ENCODE results near the gene CNPY4.

Gene CNPY4

DNA sequence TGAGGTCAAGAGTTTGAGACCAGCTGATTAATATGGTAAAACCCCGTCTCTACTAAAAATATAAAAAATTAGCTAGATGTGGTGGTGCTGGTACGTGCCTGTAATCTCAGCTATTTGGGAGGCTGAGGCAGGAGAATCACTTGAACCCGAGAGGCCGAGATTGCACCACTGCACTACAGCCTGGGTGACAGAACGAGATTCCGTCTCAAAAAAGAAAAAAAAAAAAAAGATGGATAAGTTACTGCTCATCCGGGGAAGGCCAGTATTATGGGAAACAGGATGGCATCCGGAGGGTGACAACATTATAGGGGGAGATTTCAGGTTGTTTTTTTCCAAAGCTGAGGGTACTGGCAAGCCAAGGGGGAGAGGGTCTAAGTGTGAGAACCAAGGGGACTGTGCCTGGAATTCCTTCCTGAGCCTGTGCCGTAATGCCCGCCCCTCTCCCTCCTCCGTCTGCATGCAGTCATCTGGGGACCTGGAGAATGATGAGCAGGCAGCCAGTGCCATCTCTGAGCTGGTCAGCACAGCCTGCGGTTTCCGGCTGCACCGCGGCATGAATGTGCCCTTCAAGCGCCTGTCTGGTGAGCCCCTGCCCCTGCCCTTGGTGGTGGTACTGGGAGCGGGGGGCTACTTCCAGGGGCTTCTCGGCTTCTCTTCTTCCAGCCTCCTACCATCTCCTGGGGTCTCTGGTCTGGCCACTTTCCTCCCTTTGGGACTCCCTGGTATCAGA lies 33.7 kb downstream of the CNPY4 start:
- DNase-seq: no peak

DNA sequence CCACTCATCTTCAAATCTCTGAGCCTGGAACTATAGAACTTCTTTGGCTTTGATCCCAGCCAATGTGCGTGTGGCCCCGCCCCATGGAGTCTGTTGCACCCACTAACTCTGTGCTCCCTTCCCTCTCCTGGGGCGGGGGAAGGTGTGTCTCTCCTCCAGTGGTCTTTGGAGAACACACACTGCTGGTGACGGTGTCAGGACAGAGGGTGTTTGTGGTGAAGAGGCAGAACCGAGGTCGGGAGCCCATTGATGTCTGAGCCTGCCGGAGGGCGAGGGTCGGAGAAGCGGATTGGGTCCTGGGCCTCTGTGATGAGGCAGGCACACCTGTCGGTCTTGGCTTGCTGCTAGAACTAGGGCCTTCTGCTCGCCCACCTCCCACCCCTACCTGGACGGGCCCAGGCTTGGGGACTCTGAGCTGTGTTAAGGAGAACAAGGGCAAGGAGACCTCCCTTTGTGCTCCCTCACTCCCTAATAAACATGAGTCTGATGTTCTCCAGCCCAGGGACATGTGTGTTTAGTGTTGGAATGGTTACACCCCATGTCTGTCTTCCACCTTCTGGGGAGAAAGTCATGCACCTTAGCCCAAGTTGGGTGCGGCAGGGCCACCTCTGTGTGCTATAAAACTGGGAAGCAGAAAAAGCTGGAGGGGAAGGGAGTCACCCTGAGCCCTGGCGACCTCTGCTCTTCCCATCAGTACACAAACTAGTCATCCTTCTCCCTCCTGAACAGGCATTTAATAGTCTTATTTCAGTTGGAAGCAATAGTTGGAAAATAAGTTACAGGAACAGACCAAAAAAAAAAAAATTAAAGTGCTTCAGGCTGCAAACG lies 34.5 kb downstream of the CNPY4 start:
- no peak for DNase-seq

DNA sequence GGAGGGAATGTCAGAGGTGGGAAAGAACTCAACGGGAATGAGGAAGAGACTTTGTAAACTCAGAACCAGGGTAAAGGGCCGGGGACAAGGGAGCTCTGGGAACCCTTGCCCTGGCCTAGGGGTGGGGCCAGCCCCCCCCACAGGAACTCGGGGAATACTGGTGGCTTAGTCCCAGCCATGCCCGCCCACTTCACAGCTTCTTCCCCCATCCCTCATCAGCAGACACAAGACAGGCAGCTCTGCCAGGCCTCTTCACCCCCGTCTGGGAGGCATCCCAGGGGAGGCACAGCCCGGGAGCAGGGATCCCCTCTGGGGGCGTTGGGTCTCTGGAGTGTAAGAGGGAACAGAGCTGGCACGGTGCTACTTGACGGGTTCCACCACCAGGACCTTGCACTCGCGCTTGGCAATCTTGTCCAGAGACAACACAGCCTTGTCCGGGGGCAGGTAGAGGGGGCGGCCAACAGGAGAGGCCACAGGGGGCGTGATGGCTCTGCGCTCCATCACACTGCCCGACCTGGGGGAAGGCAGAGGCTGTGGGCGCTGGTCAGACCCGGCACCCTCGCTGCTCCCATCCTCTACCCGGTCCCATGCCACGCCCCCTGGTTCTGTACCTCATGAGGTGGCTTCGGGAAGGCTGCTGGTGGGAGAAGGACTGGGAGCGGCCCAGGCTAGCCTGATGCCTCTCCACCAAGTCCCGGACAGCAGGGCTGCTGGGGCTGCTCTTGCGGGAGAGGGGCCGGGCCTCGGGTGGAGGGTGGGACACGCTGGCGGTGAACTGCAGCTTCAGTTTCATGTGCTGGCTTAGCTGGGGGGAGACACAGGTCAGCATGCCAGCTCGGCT lies 35.4 kb downstream of the CNPY4 start:
- no peak for DNase-seq

DNA sequence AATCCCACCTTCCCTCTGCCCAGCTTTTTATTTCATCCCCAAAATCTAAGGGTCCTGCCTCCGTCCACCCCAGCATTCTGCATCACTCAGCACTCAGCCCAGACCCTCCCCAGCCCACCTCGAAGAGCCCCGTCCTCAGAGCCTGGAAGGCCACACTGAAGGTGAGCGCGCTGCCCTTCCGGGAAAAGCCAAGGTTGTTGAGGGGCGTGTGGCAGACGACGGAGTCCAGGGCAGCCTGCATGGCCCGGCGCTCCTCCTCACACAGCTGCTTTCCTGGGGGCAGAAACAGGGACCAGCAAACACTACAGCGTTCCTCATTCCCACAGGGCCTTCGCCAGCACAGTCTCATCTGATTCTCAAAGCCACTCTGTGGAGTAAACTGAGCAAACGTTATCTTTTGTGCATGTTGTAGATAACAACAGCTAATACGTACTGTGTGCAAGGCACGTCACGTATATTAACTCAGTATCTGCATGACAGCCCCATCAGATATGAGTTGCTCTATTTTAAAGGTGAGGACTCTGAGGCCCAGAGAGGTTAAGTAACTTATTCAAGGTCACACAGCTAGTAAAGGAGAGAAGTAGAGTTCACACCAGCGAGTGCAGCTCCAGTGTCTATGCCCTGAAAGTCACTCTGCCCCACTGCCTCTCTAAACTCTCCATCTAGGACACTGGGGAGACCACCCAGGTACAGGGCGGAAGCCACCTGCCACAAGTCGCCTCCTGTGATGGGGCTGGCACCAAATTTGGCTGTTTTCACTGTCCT lies 36.3 kb downstream of the CNPY4 start:
- DNase-seq: no peak

DNA sequence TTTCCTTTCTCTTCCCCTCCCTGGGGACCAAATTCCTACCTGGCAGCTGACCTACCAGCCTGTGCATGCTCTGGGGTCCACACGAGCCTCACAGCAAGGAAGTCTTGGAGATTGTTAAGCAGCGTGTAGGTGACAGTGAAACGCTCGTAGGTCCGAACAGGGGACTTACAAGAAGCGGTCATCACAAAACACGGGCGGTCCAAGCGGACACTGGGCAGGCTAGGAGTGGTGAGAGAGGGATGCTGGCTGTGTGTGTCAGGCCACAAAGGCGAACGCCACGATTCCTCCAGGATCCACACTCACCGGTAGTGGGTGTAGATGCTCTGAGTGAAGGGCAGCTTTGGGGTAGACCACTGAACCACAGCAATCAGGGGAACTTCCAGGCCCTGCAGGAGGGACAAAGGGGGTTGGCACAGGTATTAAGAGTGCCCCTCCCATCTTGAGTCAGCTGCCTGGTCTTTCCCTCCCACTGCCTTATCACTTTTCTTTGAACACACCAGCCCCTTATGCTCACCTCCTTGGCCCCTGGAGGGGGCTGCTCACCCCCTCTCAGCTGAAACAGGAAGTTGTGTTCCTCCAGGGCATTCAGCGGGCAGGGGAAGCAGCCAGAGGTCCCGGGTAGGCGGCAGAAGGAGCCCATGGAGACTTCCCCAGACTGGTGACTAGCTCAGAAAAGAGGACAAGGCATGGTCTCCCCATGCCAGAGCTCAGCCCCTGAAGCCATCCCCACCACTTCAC lies 37.1 kb downstream of the CNPY4 start:
- no peak for DNase-seq

DNA sequence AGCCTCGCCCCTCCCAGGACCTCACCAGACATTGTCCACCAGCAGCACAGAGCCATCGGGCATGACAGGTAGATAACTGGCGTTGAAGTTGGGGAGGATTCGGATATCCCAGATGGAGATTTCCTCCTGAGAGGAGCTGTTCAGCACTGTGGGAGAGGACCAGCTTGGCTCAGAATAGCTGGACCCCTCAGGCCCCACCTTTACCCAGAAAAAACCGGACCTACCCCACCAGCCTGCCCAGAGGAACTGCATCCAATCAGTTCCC lies 37.6 kb downstream of the CNPY4 start:
- no peak for DNase-seq

DNA sequence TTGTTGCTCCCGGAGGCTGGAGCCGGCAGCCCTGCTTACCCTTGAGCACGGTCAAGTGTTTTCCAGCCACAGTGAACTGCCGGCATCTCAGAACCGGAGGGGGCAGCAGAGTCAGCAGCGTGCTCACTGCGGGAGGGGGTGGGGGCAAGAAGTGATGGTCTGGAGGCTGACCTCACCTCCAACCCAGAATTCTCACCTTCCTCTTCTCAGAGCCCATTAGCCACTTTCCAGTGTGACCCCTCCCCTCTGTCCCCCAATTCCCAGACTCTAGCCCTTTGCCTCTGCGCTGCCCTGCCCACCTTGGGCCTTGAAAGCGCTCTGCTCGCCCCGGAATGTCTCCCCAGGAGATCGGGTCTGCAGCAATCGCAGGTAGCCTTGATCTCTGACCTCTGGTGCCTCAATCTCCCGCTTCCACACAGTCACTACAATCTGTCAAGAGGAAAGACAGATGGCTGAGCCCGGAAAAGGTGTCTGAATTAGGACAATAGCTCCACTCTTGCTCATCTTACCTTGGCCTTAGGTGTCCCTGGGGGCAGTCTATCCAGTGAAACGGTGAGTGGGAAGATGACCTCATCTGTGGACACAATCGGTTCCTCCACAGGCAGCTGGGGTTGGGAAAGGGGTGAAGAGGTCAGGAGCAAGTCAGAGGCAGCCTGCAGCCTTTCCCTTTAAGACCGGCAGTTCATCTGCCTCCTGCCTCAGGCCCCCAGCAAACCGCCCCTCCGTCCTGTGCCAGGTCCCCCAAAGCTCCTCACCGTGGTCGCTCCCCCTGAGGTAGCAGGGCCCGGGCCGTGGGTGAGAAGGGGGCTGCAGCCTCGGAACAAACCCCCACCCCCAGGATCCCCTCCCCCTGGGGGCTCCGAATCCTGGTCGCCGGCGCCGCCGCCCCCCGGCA lies 38.1 kb downstream of the CNPY4 start:
- no peak for DNase-seq

DNA sequence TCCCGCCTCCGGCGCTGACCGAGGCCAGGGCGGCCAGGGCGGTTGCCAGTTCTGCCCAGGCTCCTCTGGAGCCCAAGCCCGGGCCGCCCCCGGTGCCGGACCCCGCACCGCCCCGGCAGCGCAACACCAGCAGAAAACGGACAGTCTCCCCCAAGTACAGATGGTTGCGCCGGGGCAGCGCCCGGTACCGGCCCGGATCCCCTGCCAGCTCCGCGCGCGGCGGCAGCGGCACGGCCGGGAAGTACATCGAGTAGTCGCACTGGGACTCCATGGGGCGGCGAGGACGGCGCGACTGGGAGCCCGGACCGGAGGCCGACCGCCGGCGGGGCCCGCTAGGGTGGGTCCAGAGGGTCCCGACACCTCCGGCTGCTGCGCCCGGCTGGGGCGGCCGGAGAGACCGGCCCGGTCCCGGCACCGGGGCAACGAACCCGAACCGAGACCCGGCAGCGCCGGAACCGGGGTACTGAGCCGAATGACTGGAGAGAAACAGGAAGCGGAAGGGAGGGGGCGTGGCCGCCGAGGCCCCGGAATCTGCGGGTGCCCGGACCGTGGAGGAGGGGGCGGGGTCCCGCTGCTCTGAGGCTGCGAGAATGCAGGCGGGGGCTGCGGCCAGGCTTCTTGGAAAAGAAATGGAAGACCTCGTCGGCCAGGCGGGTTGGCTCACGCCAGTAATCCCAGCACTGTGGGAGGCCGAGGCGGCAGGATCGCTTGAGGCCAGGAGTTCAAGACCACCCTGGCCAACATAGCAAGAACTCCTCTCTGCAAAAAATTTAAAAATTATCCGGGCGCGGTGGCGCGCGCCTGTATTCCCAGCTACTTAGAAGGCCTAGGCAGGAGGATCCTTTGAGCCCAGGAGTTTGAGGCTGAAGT lies 39.0 kb downstream of the CNPY4 start, which contains the start of gene TRAPPC14:
TRAPPC14 (minus strand) TSS at position 495 of the 870 bp plus-strand sequence; CDS start at position 271, 224 bp downstream.
- peak; percentile 72 for DNase-seq

DNA sequence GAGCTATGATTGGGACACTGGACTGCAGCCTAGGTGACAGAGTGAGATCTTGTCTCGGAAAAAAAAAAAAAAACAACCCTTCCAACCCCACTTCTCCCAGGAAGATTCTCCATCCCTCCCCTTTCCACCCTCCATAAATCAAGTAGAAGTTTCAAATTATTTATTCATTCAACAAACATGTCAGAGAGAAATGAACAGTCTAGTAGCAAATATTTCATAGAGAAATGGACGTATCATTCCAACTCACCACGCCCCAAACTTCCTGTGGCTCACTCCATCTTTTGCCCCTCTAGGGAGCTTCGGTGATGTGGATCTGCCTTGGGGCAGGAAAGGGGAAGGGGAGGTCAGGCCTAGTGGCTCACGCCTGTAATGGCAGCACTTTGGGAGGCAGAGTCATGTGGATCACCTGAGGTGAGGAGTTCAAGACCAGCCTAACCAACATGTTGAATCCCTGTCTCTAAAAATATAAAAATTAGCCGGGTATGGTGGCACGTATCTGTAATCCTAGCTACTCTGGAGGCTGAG lies 39.7 kb downstream of the CNPY4 start:
- no peak for DNase-seq

DNA sequence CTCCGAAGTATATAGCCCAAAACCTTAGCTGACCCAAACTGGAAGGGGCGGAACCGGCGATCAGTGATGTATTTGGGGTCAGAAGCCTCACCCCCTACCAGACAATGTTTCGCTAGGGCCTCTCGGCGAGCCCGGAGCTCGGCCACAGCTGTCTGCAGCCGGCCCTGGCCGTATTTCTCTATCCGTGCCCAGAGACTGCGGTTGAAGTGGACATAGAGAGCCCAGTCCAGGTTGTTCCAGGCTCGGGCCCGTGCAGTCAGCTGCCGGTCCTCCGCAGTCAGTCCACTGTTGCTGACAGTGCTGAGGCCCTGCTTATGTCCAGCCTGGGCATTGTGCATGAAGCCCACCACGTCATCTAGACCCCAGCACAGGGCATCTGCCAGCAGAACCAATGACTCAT lies 40.6 kb downstream of the CNPY4 start:
- DNase-seq: no peak

DNA sequence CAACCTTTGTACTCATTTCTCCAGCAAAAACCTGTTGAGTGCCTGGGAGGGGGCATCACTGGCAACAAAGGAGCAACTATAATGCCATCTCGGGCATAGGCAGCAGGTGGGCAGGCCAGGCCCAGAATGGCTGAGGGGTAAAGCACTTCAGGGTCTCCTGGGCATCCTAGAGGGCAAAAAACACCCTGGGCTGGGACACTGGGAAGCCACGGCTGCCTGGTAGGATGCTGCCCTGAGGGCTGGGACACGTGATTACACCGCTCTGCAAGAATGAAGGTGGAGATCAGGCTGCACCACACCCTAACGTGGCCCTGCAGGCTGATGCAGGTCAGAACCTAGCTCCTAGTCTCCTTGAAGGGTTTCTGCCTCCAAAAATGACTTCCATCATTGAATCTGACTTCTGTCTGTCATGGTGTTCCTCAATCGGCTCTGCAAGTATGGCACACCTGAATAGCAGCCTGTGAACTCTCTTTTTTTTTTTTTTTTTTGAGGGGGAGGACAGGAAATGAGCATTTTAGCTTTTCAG lies 43.6 kb downstream of the CNPY4 start:
- no peak for DNase-seq

DNA sequence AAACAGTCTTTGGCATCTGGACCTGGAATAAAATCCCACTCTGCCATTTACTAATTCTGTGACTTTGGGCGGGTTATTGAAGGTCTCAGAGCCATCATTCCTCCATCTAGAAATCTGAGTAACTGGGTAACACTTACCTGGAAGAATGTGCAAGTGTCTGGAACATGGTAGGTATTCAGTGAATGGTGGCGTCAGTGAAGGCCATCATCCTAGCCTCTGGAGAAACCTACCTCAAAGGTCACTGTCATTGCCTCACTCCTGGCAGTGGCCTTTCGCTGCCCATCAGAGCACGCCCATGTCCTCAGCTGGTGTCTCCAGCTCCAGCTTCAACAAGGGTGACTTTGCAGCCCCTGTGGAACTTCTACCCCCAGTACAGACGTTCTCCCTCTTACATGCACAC lies 44.4 kb downstream of the CNPY4 start:
- no peak for DNase-seq

DNA sequence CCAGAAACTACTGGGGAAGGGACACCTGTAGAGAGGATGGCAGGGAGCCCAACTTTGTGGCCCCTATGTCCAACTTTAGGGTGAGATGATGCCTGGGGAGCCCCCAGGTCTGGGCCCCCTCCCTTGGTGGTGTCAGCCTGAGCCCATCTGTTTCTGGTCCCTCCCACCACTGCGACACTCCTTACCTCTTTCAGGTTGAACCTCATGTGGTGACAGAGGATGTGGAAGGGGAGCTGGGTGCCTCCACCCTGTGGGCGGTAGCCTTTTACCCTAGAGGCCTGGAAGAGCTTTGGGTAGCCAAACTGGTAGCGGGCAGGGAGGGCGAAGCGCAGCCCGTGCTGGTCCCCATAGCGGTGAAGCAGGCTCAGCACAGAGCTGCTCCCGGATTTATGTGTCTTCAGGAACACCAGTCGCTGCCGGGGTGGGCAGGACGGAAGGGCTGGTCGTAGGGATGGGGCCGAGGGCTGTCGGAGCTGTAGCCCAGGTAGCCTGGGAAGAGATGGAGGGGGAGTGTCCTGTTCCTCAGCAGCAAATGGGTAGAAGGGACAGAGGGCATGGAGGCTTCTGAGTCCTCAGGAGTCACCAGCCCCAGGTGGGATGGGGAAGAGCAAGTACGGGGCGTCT lies 47.0 kb downstream of the CNPY4 start:
- DNase-seq: no peak

DNA sequence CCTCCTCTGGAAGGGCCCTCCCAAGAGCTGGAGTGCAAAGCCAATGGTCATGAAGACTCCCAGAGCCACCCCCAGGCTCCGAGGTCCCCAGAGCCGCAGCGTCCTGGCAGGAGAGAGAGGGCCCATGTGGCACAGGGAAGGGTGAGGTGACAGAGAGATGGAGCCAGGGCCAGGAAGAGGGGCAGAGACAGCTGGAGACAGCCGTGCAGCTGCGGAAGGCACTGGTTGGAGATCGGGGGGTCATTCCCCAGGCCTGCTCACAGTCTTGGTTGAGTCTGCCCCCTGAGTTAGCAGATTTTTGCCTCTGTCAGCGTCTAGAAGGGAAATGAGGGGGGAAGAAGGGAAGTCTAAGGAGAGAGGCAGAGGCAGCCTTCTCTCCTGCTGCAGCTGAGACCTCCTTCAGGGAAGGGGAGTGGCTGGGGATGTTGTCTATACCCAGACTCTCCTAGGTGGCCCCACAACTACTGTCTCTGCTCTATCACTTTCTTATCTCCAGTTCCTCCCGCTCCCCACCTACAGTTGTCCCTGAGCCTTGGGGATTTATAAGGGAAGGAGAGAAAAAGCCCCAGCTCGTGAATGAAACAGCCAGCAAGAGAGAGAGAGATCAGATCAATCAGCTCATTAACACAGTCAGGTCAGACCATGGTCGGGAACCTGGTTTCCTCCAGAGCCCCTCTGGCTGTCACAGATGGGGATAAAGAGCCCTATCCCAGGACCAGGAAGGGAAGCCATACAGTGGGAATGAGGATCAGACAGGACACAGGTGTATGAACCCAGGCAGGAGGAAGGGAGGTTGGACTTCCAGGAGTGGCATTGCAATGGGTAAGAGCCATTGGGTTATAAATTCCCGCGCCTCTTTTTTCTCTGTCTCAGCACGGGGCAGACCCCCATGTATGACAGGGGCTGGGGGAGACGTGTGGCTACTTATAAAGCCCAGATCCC lies 47.8 kb downstream of the CNPY4 start:
- DNase-seq: no peak

DNA sequence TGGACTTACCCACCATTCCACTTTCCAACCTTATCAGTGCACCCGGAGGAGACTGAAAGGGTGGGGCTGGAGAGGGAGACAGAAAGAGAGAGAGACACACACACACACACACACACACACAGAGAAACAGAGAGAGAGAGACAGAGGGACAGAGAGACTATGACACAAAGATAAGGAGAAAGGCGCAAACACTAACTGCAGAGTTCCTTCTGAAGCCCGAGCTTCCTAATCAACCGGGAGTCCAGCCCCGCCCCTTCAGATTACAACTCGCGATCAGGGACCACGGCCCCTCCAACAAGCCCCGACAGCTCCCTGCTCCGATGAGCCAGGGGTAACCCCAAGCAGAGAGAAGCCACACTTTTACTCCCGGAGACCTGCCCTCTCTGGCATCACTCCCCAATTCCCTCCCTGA lies 48.5 kb downstream of the CNPY4 start:
- no peak for DNase-seq

DNA sequence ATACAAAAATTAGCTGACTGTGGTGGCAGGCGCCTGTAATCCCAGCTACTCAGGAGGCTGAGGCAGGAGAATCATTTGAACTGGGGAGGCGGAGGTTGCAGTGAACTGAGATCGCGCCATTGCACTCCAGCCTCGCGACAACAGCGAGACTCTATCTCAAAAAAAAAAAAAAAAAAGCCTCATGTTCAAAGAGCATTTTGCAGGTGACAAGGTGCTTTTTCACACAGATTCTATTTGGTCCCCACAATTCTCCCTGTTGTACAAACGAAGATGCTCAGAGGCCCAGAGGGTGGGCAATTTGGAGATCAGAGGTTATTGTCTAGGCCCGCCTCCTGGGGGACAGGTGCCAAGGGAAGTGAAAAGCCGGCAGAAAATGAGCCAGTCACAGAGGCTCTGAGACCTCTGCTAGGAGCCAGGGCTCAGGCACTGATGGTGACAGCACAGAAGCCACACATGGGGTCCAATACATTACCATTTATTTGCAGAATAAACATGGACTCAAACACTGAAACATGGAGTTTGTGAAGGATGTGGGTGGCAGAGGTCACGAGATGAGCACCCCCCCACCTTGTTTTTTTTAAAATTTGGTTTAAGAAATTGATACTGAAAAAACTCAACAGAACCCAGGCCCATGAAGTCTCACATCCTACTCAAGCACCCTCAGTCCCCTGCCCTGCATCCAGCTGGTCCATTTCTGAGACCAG lies 49.9 kb downstream of the CNPY4 start:
- no peak for DNase-seq
